Gastroesophageal sphincter (tissue), 3 donors: Measurements from ENCODE around the gene EMX1.

Source experiments
- EP300 ChIP-seq: sonication (generic); formaldehyde crosslinking; IDR thresholded peaks from one replicate; pipeline ENCODE4 v1.6.1; 2017; ENCODE audit warnings: antibody characterized with exemption, mild to moderate bottlenecking
- TF ChIP-seq, protein P1 (sequence below), 4 experiments: fragments of 200-600 bp in 2 of 4; fragments of 450-650 bp in 2 of 4; sonication (generic) in 1 of 4; IDR thresholded peaks; one replicate each; pipeline ENCODE4 v1.5.1; 2017 to 2019; ENCODE audit warnings: antibody characterized with exemption in 4 of 4, mild to moderate bottlenecking in 2 of 4, moderate library complexity in 2 of 4

DNA sequence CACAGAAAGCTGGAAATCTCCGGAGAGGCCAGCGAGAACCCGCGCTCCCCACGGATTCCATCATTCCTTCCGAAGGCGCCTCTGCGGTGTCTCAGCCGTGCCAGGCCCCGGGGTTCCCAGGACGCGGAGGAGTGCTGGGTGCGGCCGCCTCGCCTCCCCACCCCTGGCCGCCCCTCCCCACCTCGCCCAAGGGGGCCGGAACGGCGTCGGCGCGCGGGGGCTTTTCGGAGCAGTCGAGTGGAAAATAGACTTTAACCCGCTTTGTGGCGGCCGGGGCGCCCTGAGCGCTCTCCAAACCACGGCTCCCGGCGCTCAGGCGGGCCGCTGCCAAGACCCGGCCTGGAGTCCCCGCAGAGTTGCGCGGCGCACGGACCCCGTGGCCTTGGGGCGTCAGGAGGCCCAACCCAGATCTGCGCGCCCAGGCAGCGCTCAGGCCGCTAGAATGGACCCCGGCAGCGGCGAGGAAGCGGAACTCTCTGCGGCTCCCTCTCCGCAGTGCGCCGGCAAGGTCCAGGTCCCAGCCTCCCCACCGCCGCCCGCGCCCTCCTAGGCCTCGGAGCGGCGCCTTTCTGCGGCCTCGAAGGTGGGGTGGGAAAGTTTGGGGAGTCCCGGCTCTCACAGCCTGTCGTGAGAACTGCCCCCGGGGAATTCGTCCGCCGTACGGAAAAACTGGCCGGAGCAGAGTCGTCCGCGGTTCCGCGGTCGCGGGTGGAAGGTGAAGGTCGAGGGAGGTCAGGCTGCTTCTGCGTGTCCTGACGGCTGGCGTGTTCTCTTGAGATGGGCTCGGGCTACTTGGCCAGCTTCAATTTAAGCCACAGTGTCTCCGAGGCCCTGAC lies 1.2 kb upstream of the EMX1 start:
- TF ChIP-seq, protein P1, sequence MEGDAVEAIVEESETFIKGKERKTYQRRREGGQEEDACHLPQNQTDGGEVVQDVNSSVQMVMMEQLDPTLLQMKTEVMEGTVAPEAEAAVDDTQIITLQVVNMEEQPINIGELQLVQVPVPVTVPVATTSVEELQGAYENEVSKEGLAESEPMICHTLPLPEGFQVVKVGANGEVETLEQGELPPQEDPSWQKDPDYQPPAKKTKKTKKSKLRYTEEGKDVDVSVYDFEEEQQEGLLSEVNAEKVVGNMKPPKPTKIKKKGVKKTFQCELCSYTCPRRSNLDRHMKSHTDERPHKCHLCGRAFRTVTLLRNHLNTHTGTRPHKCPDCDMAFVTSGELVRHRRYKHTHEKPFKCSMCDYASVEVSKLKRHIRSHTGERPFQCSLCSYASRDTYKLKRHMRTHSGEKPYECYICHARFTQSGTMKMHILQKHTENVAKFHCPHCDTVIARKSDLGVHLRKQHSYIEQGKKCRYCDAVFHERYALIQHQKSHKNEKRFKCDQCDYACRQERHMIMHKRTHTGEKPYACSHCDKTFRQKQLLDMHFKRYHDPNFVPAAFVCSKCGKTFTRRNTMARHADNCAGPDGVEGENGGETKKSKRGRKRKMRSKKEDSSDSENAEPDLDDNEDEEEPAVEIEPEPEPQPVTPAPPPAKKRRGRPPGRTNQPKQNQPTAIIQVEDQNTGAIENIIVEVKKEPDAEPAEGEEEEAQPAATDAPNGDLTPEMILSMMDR (IDR thresholded peaks at IDR 0.05): no peak
- TF ChIP-seq EP300: no peak
